OCI-LY3 (cell line): ENCODE measurements around the gene KLK14.

Source experiments
- CTCF ChIP-seq: fragments of 200-600, 300-600 bp; sonication (generic); IDR thresholded peaks from 2 replicates; pipeline ENCODE4 v1.5.1; 2014; ENCODE audit warnings: antibody characterized with exemption, low read length, low read depth
- EZH2phosphoT487 ChIP-seq: fragments of 200-600 bp; shearing (Covaris generic); IDR thresholded peaks from 2 replicates; pipeline ENCODE4 v1.6.1; 2018; ENCODE audit warnings: antibody characterized with exemption, mixed run types, low read depth

- TF ChIP-seq CTCF (no peak), EZH2phosphoT487 (no peak)
These were observed 46.2 kb downstream of the KLK14 start for GRCh38 chr19:51036519-51036918.
